Fibroblast of mammary gland (primary cell): ENCODE results near the gene DESI1.
"Not testable (repeated sequence)": the region's sequence is repeated elsewhere in the genome, so short reads cannot be mapped to it uniquely, and the experiment has no call there.

Experiments
- DNase-seq: peaks from one replicate; pipeline ENCODE4 v3.0.0-alpha.2; 2010; ENCODE audit warnings: low read depth
- H3K4me3 ChIP-seq: 2 replicates; pipeline ENCODE4 v1.5.1; 2011; ENCODE audit warnings: low read depth, mild to moderate bottlenecking, low read length, moderate library complexity; ENCODE audit not compliant: control insufficient read depth
- TF ChIP-seq, protein P1 (sequence below): conservative IDR thresholded peaks from 2 replicates; pipeline ENCODE4 v1.5.1; 2011; ENCODE audit warnings: low read depth, low read length, inconsistent platforms; ENCODE audit not compliant: control insufficient read depth, insufficient read depth

DESI1 gene

DNA sequence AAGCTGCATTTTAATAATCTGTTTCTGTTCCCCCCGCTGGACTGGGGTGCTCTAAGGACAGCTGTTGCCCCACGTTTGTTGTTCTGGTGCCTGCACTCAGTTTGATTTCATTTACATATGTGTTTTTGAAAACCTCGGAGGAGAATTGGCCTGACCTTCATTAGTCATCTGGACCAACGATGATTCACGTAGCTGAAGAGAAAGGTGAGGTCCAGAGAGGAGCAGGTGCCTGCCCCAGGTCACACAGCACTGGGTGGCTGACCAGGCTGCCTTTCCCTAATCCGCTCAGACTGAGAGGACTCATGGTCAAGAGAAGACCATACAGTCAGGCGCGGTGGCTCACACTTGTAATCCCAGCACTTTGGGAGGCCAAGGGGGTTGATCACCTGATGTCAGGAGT lies 56.3 kb downstream of the DESI1 start:
- TF ChIP-seq, protein P1, sequence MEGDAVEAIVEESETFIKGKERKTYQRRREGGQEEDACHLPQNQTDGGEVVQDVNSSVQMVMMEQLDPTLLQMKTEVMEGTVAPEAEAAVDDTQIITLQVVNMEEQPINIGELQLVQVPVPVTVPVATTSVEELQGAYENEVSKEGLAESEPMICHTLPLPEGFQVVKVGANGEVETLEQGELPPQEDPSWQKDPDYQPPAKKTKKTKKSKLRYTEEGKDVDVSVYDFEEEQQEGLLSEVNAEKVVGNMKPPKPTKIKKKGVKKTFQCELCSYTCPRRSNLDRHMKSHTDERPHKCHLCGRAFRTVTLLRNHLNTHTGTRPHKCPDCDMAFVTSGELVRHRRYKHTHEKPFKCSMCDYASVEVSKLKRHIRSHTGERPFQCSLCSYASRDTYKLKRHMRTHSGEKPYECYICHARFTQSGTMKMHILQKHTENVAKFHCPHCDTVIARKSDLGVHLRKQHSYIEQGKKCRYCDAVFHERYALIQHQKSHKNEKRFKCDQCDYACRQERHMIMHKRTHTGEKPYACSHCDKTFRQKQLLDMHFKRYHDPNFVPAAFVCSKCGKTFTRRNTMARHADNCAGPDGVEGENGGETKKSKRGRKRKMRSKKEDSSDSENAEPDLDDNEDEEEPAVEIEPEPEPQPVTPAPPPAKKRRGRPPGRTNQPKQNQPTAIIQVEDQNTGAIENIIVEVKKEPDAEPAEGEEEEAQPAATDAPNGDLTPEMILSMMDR = no peak
- DNase-seq = peak; percentile 62
- H3K4me3 ChIP-seq = no peak overlapping the region

GRCh38 chr22:41563051-41563711 lies 57.7 kb downstream of the DESI1 start:
- TF ChIP-seq, protein P1 = no peak
- peak; percentile 83 for DNase-seq
- no peak overlapping the region for H3K4me3 ChIP-seq

GRCh38 chr22:41562461-41562860 lies 58.4 kb downstream of the DESI1 start:
- H3K4me3 ChIP-seq = no peak overlapping the region
- TF ChIP-seq, protein P1 = no peak
- DNase-seq = no peak

DNA sequence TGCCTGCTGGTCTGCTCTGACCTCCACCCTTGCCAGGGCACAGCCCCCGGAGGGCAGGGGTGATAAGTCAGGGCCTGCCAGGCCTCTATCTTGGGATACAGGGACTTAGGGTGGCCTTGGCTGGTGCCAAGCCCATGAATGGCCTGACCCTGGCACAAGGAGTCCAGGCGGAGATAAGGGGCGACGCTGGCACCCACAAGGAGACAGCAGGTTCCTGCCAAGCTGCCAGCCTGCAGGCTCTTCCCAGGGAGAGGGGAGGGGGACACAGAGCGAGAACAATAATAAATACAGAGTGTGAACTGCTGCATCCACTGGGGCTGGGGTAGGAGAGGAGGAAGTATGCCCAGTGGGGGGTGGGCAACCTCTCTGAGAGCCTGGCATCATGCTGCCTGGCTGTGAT lies 59.1 kb downstream of the DESI1 start:
- no peak for DNase-seq
- no peak overlapping the region for H3K4me3 ChIP-seq
- TF ChIP-seq, protein P1 = no peak

- H3K4me3 ChIP-seq = no peak overlapping the region
- TF ChIP-seq, protein P1 = no peak
- DNase-seq = no peak
Measured at GRCh38 chr22:41561335-41561734, 59.5 kb downstream of the DESI1 start.

DNA sequence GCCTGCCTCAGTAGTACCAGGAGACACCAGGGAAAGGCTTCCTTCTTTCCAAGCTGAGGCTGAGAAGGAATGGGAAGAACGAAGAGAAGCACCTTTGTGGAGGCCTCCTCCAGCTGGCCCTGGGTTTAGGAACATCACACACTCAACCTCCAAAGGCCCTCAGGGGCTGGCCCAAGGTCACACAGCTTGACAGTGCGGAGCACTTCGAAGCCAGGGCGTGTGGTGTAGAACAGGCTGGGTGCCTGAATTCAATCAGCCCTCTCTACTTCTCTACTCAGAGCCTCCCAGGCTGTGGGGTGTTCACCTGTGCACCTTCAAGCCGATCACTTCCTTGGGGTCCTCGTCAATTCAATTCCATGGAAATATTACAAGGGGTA lies 60.8 kb downstream of the DESI1 start:
- H3K4me3 ChIP-seq = no peak overlapping the region
- TF ChIP-seq, protein P1 = no peak
- no peak for DNase-seq

GRCh38 chr22:41558241-41558630 lies 62.6 kb downstream of the DESI1 start:
- H3K4me3 ChIP-seq, DNase-seq: not testable (repeated sequence)
